SU-DHL-6 (cell line): ENCODE data around the gene ATP2B1.

Source experiments
- H2AFZ ChIP-seq: fragments of 200-600 bp; sonication (generic); 2 replicates; pipeline ENCODE4 v1.6.1; 2014; ENCODE audit warnings: low read depth, mild to moderate bottlenecking, moderate library complexity, mixed read lengths, antibody characterized with exemption, low read length; ENCODE audit not compliant: severe bottlenecking
- H3F3A ChIP-seq: fragments of 200-600 bp; shearing (Covaris generic); 2 replicates; pipeline ENCODE4 v1.6.0; 2016; ENCODE audit warnings: antibody characterized with exemption, mild to moderate bottlenecking; ENCODE audit not compliant: insufficient read depth
- H3K27ac ChIP-seq: fragments of 200-600 bp; sonication (generic); 2 replicates; pipeline ENCODE4 v1.5.1; 2016; ENCODE audit warnings: low read depth, mild to moderate bottlenecking, low read length, moderate library complexity, mixed read lengths
- H3K27me3 ChIP-seq: fragments of 200-600 bp; sonication (generic), shearing (Covaris generic); 2 replicates; pipeline ENCODE4 v1.6.0; 2014; ENCODE audit warnings: mild to moderate bottlenecking, low read length
- H3K36me3 ChIP-seq: fragments of 200-600 bp; sonication (generic); 2 replicates; pipeline ENCODE4 v1.6.1; 2014; ENCODE audit warnings: mild to moderate bottlenecking, low read length, mixed read lengths
- H3K4me2 ChIP-seq: fragments of 300-600, 200-600 bp; shearing (Covaris generic), sonication (generic); 2 replicates; pipeline ENCODE4 v1.6.0; 2014; ENCODE audit warnings: low read length, low read depth, mild to moderate bottlenecking; ENCODE audit not compliant: poor library complexity, severe bottlenecking
- H3K4me3 ChIP-seq: fragments of 200-600 bp; sonication (generic); 2 replicates; pipeline ENCODE4 v1.5.1; 2014; ENCODE audit warnings: antibody characterized with exemption, low read length, mild to moderate bottlenecking, mixed read lengths; ENCODE audit not compliant: insufficient read depth, poor library complexity, severe bottlenecking
- H3K79me2 ChIP-seq: fragments of 200-600 bp; sonication (generic); 2 replicates; pipeline ENCODE4 v1.6.1; 2014; ENCODE audit warnings: mild to moderate bottlenecking, low read length, moderate library complexity; ENCODE audit not compliant: insufficient read depth
- H3K9ac ChIP-seq: fragments of 200-600 bp; sonication (generic); 2 replicates; pipeline ENCODE4 v1.7.0; 2014; ENCODE audit warnings: mild to moderate bottlenecking, low read length
- H3K9me2 ChIP-seq: fragments of 200-600 bp; sonication (generic); replicated peaks from 2 replicates; pipeline ENCODE4 v1.6.1; 2014; ENCODE audit warnings: low read length; ENCODE audit not compliant: insufficient read depth
- H3K9me3 ChIP-seq: fragments of 200-600 bp; sonication (generic); 2 replicates; pipeline ENCODE4 v1.6.1; 2014; ENCODE audit warnings: low read length, mixed read lengths; ENCODE audit not compliant: insufficient read depth
- H4K20me1 ChIP-seq: fragments of 200-600 bp; sonication (generic); 2 replicates; pipeline ENCODE4 v1.6.1; 2014; ENCODE audit warnings: low read depth, mild to moderate bottlenecking, antibody characterized with exemption, low read length, moderate library complexity, mixed read lengths
- EZH2phosphoT487 ChIP-seq: fragments of 200-600 bp; sonication (generic), shearing (Covaris generic); conservative IDR thresholded peaks from 2 replicates; pipeline ENCODE4 v1.6.1; 2018; ENCODE audit warnings: mild to moderate bottlenecking, antibody characterized with exemption, low read length, moderate library complexity, mixed read lengths
- TF ChIP-seq, protein P1 (sequence below): fragments of 200-600 bp; sonication (generic); IDR thresholded peaks from one replicate; pipeline ENCODE4 v1.5.1; 2017; ENCODE audit warnings: antibody characterized with exemption, mild to moderate bottlenecking, low read length, moderate library complexity; ENCODE audit not compliant: insufficient read depth, poor library complexity, severe bottlenecking

Gene ATP2B1

DNA sequence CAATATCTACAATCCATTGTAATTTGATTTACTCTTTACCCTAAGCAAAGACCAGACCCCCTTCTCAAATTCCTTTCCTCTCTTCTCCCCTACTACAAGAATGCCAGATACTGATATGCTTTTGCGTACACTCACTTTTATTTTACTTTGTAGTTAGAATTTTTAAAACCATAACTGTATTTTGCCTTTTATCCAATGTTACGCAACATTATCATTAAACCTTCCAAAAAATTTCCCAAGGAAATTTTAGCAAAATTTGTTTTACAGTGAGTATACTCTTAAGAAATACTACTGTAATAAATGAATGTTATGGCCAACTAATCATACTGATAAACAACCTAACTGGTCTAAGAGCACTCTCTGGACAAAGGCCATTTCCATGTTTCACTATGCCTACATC lies 22.3 kb downstream of the ATP2B1 start:
- Histone ChIP-seq H3K4me2 (no peak overlapping the region), H3K36me3 (peaks cover 13% of the 10 kb centered on the region), H3K9me3 (peaks cover 15% of the 10 kb centered on the region; the same call in 1 of the 2 replicates), H3K79me2 (peaks cover 100% of the 10 kb centered on the region), H3K27ac (no peak overlapping the region), H3K9me2 (no peaks in the 10 kb centered on the region), H3F3A (peaks cover 4% of the 10 kb centered on the region; the same call in 1 of the 2 replicates), H4K20me1 (peaks cover 31% of the 10 kb centered on the region), H2AFZ (no peak overlapping the region), H3K4me3 (no peak overlapping the region), H3K9ac (no peak overlapping the region), H3K27me3 (no peaks in the 10 kb centered on the region)
- TF ChIP-seq, protein P1, sequence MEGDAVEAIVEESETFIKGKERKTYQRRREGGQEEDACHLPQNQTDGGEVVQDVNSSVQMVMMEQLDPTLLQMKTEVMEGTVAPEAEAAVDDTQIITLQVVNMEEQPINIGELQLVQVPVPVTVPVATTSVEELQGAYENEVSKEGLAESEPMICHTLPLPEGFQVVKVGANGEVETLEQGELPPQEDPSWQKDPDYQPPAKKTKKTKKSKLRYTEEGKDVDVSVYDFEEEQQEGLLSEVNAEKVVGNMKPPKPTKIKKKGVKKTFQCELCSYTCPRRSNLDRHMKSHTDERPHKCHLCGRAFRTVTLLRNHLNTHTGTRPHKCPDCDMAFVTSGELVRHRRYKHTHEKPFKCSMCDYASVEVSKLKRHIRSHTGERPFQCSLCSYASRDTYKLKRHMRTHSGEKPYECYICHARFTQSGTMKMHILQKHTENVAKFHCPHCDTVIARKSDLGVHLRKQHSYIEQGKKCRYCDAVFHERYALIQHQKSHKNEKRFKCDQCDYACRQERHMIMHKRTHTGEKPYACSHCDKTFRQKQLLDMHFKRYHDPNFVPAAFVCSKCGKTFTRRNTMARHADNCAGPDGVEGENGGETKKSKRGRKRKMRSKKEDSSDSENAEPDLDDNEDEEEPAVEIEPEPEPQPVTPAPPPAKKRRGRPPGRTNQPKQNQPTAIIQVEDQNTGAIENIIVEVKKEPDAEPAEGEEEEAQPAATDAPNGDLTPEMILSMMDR, result no peak
- TF ChIP-seq EZH2phosphoT487, result no peak

DNA sequence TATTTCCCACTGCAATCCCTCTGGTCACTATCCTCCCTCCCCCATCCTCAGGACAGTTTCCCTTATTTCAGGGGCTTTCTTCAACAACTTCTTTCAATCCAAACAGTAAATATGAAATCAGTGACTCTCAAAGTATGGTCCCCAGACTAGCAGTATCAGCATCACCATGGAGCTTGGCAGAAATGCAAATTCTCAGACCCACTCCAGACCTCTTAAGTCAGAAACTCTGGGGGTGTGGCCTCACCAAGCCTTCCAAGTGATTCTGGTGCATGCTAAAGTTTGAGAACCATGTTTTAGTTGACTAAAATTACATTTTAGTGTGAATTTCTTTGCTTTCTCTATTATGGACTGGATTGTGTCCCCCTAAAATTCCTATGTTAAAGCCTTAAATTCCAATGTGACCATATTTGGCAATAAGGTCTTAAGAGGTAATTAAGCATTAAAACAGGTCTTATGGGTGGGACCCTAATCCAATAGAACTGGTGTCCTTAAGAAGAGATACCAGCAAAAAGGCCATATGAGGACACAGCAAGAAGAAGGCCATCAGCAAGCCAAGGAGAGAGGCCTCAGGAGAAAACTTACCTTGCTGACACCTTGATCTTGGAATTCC lies 23.2 kb downstream of the ATP2B1 start:
- H3K36me3 ChIP-seq, result peaks cover 13% of the 10 kb centered on the region
- peaks cover 15% of the 10 kb centered on the region; the same call in 1 of the 2 replicates for H3K9me3 ChIP-seq
- peaks cover 100% of the 10 kb centered on the region for H3K79me2 ChIP-seq
- H3K27me3 ChIP-seq, result no peaks in the 10 kb centered on the region
- H3K4me2 ChIP-seq, result no peak overlapping the region
- H4K20me1 ChIP-seq, result peaks cover 29% of the 10 kb centered on the region
- peaks cover 4% of the 10 kb centered on the region; the same call in 1 of the 2 replicates for H3F3A ChIP-seq
- no peak for TF ChIP-seq EZH2phosphoT487
- TF ChIP-seq, protein P1, result no peak
- H3K4me3 ChIP-seq, result no peak overlapping the region
- H3K9me2 ChIP-seq, result no peaks in the 10 kb centered on the region
- no peak overlapping the region for H2AFZ ChIP-seq
- no peak overlapping the region for H3K27ac ChIP-seq
- no peak overlapping the region for H3K9ac ChIP-seq

DNA sequence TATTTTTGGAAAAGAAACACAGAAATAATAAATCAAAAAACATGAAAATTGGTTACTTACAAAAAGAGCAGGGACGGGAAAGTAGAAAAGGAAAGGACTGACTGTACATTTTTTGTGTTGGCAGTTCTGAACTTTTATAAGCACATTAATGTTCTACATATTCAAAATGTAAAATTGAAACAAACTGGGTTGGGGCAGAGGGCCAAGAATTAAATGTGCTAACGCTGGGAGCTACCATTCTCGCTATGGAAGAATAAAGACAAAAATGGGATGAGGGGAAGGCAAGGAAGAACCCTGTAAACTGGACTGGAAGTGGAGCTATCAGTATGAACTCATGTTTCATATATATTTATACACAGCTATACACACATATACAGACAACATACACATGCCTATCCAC lies 24.5 kb downstream of the ATP2B1 start:
- no peak for TF ChIP-seq EZH2phosphoT487
- TF ChIP-seq, protein P1, result no peak
- no peaks in the 10 kb centered on the region for H3K9me2 ChIP-seq
- H3K4me3 ChIP-seq, result no peak overlapping the region
- peaks cover 4% of the 10 kb centered on the region; the same call in 1 of the 2 replicates for H3F3A ChIP-seq
- H3K4me2 ChIP-seq, result no peak overlapping the region
- no peak overlapping the region for H3K9ac ChIP-seq
- H3K79me2 ChIP-seq, result peaks cover 100% of the 10 kb centered on the region
- no peak overlapping the region for H2AFZ ChIP-seq
- peaks cover 13% of the 10 kb centered on the region for H3K36me3 ChIP-seq
- no peak overlapping the region for H3K27ac ChIP-seq
- no peaks in the 10 kb centered on the region for H3K27me3 ChIP-seq
- peaks cover 23% of the 10 kb centered on the region for H4K20me1 ChIP-seq
- peaks cover 15% of the 10 kb centered on the region; the same call in 1 of the 2 replicates for H3K9me3 ChIP-seq
